ENCODE results near the gene ABLIM1. TPM values are rescaled to one million over a fixed set of nuclear protein-coding genes. Genes with fewer than 3 reads are reported as not detected.

ABLIM1 gene
- total and polyA plus RNA-seq, 2 of the 4 experiments (the other 2 are of a cell fraction): 7.7 to 9.9 TPM

- in situ Hi-C loops (cut with MboI; ENCODE audit: low sequenced_read_pairs) (no loop called here), intact Hi-C loops (cut with micrococcal nuclease) (no loop called here), dilution Hi-C loops (cut with HindIII; ENCODE audit: low sequenced_read_pairs, unreplicated experiment) (no loop called here)
- no peak overlapping the region for H2BK20ac ChIP-seq (ENCODE audit: low read depth, low read length)
- H3K14ac ChIP-seq (replicated peaks; ENCODE audit: low read depth, low read length): no peak overlapping the region
- no peak overlapping the region for H2BK5ac ChIP-seq (ENCODE audit: low read depth, low read length, poor library complexity, severe bottlenecking)
- BruUV-seq (replicated peaks): no TSS peak
- no peak overlapping the region for H3K27ac ChIP-seq (ENCODE audit: insufficient read depth, low read length)
- no peak overlapping the region for H3K23ac ChIP-seq (ENCODE audit: low read depth, low read length)
- no peak overlapping the region for H2BK120ac ChIP-seq (ENCODE audit: low read depth, low read length)
- H3K9me3 ChIP-seq (ENCODE audit: control insufficient read depth, insufficient read depth, low read length): no peaks in the 10 kb centered on the region
- no peak for TF ChIP-seq CTCF (conservative IDR thresholded peaks at IDR 0.05; ENCODE audit: low read depth, low read length)
- TF ChIP-seq NFE2L2 (IDR thresholded peaks at IDR 0.05; ENCODE audit: low read depth, low read length): no peak
- no peak for TF ChIP-seq RFX5 (IDR thresholded peaks at IDR 0.05; ENCODE audit: low read depth, low read length)
- no peak for TF ChIP-seq SMC3 (IDR thresholded peaks at IDR 0.05; ENCODE audit: low read depth, low read length)
- TF ChIP-seq FOS (IDR thresholded peaks at IDR 0.05; ENCODE audit: low read depth, low read length): no peak
- no peak for TF ChIP-seq RAD21 (IDR thresholded peaks at IDR 0.05; ENCODE audit: low read length)
- no peak for TF ChIP-seq USF2 (IDR thresholded peaks at IDR 0.05; ENCODE audit: low read depth, low read length)
- TF ChIP-seq CEBPB (IDR thresholded peaks at IDR 0.05; ENCODE audit: low read depth, low read length): no peak
- no peak for TF ChIP-seq ELK1 (IDR thresholded peaks at IDR 0.05; ENCODE audit: borderline replicate concordance, low read depth, low read length)
- no peak for TF ChIP-seq MAZ (IDR thresholded peaks at IDR 0.05; ENCODE audit: borderline replicate concordance, low read depth, low read length)
- no peak for TF ChIP-seq RCOR1 (IDR thresholded peaks at IDR 0.05; ENCODE audit: insufficient replicate concordance, low read length)
- no peak for TF ChIP-seq POLR2A (IDR thresholded peaks at IDR 0.05; ENCODE audit: low read depth, low read length)
- no peak for TF ChIP-seq MXI1 (IDR thresholded peaks at IDR 0.05; ENCODE audit: borderline replicate concordance, low read depth, low read length)
- TF ChIP-seq CHD1 (IDR thresholded peaks at IDR 0.05; ENCODE audit: low read depth, low read length): no peak
- TF ChIP-seq BHLHE40 (IDR thresholded peaks at IDR 0.05; ENCODE audit: low read depth, low read length): no peak
- TF ChIP-seq MAFK (IDR thresholded peaks at IDR 0.05; ENCODE audit: low read depth, low read length): no peak
- H2AK9ac ChIP-seq (replicated peaks; ENCODE audit: low read depth, low read length, poor library complexity): no peak overlapping the region
- no peak overlapping the region for H3K4me3 ChIP-seq (ENCODE audit: insufficient read depth, low read depth, low read length)
- CTCF ChIA-PET: no interaction called here
- H2AFZ ChIP-seq (replicated peaks; ENCODE audit: low read length, poor library complexity): no peak overlapping the region
- no peak overlapping the region for H3K4me2 ChIP-seq (ENCODE audit: low read depth, low read length)
- no peak overlapping the region for H4K5ac ChIP-seq (ENCODE audit: low read depth, low read length)
- no peak overlapping the region for H4K91ac ChIP-seq (ENCODE audit: insufficient read depth, low read depth, low read length)
- no CpG with 5 or more reads among the region's 2 CpGs for WGBS, 2 experiments (ENCODE audit: extremely low coverage in 2 of 2, insufficient read length in 1 of 2)
- H3K4me1 ChIP-seq (ENCODE audit: control insufficient read depth, insufficient read depth, low read length): no peaks in the 10 kb centered on the region
- no peak overlapping the region for H3K4ac ChIP-seq (ENCODE audit: low read depth, low read length)
- POLR2A ChIA-PET (ENCODE audit: unreplicated experiment): no interaction called here
- DNase-seq: no peak
- H2AK5ac ChIP-seq (ENCODE audit: low read depth, low read length): no peak overlapping the region
- H3K27me3 ChIP-seq (ENCODE audit: control insufficient read depth, insufficient read depth, low read length): no peaks in the 10 kb centered on the region; the same call in none of the 2 replicates
- H3K18ac ChIP-seq (ENCODE audit: low read depth, low read length): no peak overlapping the region
- H3K9me1 ChIP-seq (ENCODE audit: insufficient read depth, low read length): no peaks in the 10 kb centered on the region
- H3K56ac ChIP-seq (ENCODE audit: extremely low read depth, insufficient read depth, low read length): no peak overlapping the region
- no peaks in the 10 kb centered on the region for H3K36me3 ChIP-seq (ENCODE audit: control insufficient read depth, insufficient read depth, low read length)
- H4K20me1 ChIP-seq (ENCODE audit: insufficient read depth, low read length): no peaks in the 10 kb centered on the region
- ATAC-seq (ENCODE audit: low read depth): no peak
- no peaks in the 10 kb centered on the region; a peak in 1 of 4 replicates for H3K79me1 ChIP-seq (ENCODE audit: low read depth in 1 of 2, low read length in 2 of 2)
- H4K8ac ChIP-seq (ENCODE audit: low read depth in 2 of 2, low read length in 2 of 2): no peak overlapping the region
- H3K9ac ChIP-seq (ENCODE audit: low read depth, low read length): no peak overlapping the region
- no peak overlapping the region for H2BK15ac ChIP-seq (ENCODE audit: low read depth, low read length)
These were observed 54.1 kb downstream of the ABLIM1 start for GRCh38 chr10:114603948-114604347.

Measured in IMR-90 (cell line).